SJCRH30 (cell line): Measurements from ENCODE around the gene ANKRD31. TPM values are rescaled to one million over a fixed set of nuclear protein-coding genes. Genes with fewer than 3 reads are reported as not detected.

Experiments
- DNase-seq, 2 experiments: peaks; one replicate each; pipeline ENCODE4 v3.0.0-alpha.2; 2015 to 2020
- H3K27ac ChIP-seq: fragments of 250-450 bp; sonication (Bioruptor Pico); 2 replicates; pipeline ENCODE4 v1.5.1; 2020; ENCODE audit warnings: mild to moderate bottlenecking, moderate library complexity
- H3K27me3 ChIP-seq: fragments of 250-450 bp; sonication (Bioruptor Pico); 2 replicates; pipeline ENCODE4 v1.5.1; 2020; ENCODE audit warnings: mild to moderate bottlenecking, moderate library complexity
- H3K36me3 ChIP-seq: fragments of 250-450 bp; sonication (Bioruptor Pico); 2 replicates; pipeline ENCODE4 v1.5.1; 2020; ENCODE audit warnings: mild to moderate bottlenecking, moderate library complexity
- H3K4me1 ChIP-seq: fragments of 250-450 bp; sonication (Bioruptor Pico); 2 replicates; pipeline ENCODE4 v1.5.1; 2020; ENCODE audit warnings: mild to moderate bottlenecking, moderate library complexity
- H3K4me3 ChIP-seq: fragments of 250-450 bp; sonication (Bioruptor Pico); 2 replicates; pipeline ENCODE4 v1.5.1; 2020; ENCODE audit warnings: mild to moderate bottlenecking, moderate library complexity
- H3K9me3 ChIP-seq: fragments of 250-450 bp; sonication (Bioruptor Pico); replicated peaks from 2 replicates; pipeline ENCODE4 v1.5.1; 2020; ENCODE audit warnings: mild to moderate bottlenecking, moderate library complexity
- total RNA-seq: library from RNA; depleted of rRNA; stranded (reverse); fragments of >200 nt; shearing (Covaris generic); gene quantifications from 2 replicates; pipeline ENCODE4 v1.2.3, GENCODE V29; 2014

ANKRD31 gene
- total RNA-seq, 1 experiment from 2014 or later: 0.12 TPM

GRCh38 chr5:75052192-75053053, 184.3 kb downstream of the ANKRD31 start, which contains the start of gene GCNT4:
GCNT4 (minus strand) TSS chr5:75052558; CDS start chr5:75030037, 22,521 bp downstream.
- DNase-seq: peak; percentile 37 to 47
- H3K9me3 ChIP-seq: no peaks in the 10 kb centered on the region
- no peaks in the 10 kb centered on the region; the same call in 1 of the 2 replicates for H3K4me1 ChIP-seq
- no peak within 1 kb of the TSS for H3K27ac ChIP-seq
- no peaks in the 10 kb centered on the region for H3K36me3 ChIP-seq
- H3K27me3 ChIP-seq: no peaks in the 10 kb centered on the region
- H3K4me3 ChIP-seq: peak within 1 kb of the TSS; percentile 63

- Histone ChIP-seq H3K9me3 (no peaks in the 10 kb centered on the region), H3K27me3 (no peaks in the 10 kb centered on the region), H3K27ac (no peak overlapping the region), H3K4me3 (no peak overlapping the region), H3K36me3 (no peaks in the 10 kb centered on the region), H3K4me1 (no peaks in the 10 kb centered on the region; the same call in 1 of the 2 replicates)
- DNase-seq: no peak
These were observed 185.4 kb downstream of the ANKRD31 start for GRCh38 chr5:75051217-75051751.

- Histone ChIP-seq H3K4me1 (no peaks in the 10 kb centered on the region; the same call in 1 of the 2 replicates), H3K9me3 (no peaks in the 10 kb centered on the region), H3K36me3 (no peaks in the 10 kb centered on the region), H3K27me3 (no peaks in the 10 kb centered on the region), H3K27ac (no peak overlapping the region), H3K4me3 (no peak overlapping the region)
- DNase-seq: peak; percentile 32 to 42
These were observed 186.3 kb downstream of the ANKRD31 start for GRCh38 chr5:75050415-75050814.

GRCh38 chr5:75049456-75050351, 187.0 kb downstream of the ANKRD31 start:
- Histone ChIP-seq H3K36me3 (no peaks in the 10 kb centered on the region), H3K27ac (no peak overlapping the region), H3K4me1 (no peaks in the 10 kb centered on the region; the same call in 1 of the 2 replicates), H3K27me3 (no peaks in the 10 kb centered on the region), H3K9me3 (no peaks in the 10 kb centered on the region), H3K4me3 (no peak overlapping the region)
- peak; percentile 45 to 78 for DNase-seq

GRCh38 chr5:75048457-75048953, 188.2 kb downstream of the ANKRD31 start:
- no peak for DNase-seq
- Histone ChIP-seq H3K27me3 (no peaks in the 10 kb centered on the region), H3K27ac (no peak overlapping the region), H3K4me1 (no peaks in the 10 kb centered on the region; the same call in 1 of the 2 replicates), H3K9me3 (no peaks in the 10 kb centered on the region), H3K36me3 (no peaks in the 10 kb centered on the region), H3K4me3 (no peak overlapping the region)

GRCh38 chr5:75047356-75047755, 189.3 kb downstream of the ANKRD31 start:
- no peak for DNase-seq
- no peaks in the 10 kb centered on the region; the same call in 1 of the 2 replicates for H3K4me1 ChIP-seq
- no peaks in the 10 kb centered on the region for H3K27me3 ChIP-seq
- H3K9me3 ChIP-seq: no peaks in the 10 kb centered on the region
- H3K36me3 ChIP-seq: no peaks in the 10 kb centered on the region
- no peak overlapping the region for H3K4me3 ChIP-seq
- no peak overlapping the region for H3K27ac ChIP-seq

- Histone ChIP-seq H3K27ac (no peak overlapping the region), H3K9me3 (no peaks in the 10 kb centered on the region), H3K27me3 (no peaks in the 10 kb centered on the region), H3K4me3 (no peak overlapping the region), H3K4me1 (no peaks in the 10 kb centered on the region; the same call in 1 of the 2 replicates), H3K36me3 (no peaks in the 10 kb centered on the region)
- DNase-seq: no peak
These were observed 190.1 kb downstream of the ANKRD31 start for GRCh38 chr5:75046366-75047142.

GRCh38 chr5:75045071-75045470, 191.6 kb downstream of the ANKRD31 start:
- Histone ChIP-seq H3K4me3 (no peak overlapping the region), H3K27me3 (no peaks in the 10 kb centered on the region), H3K9me3 (no peaks in the 10 kb centered on the region), H3K27ac (no peak overlapping the region), H3K4me1 (no peaks in the 10 kb centered on the region), H3K36me3 (no peaks in the 10 kb centered on the region)
- DNase-seq: no peak

- no peak for DNase-seq
- no peaks in the 10 kb centered on the region for H3K36me3 ChIP-seq
- no peak overlapping the region for H3K4me3 ChIP-seq
- no peaks in the 10 kb centered on the region for H3K27me3 ChIP-seq
- no peak overlapping the region for H3K27ac ChIP-seq
- no peaks in the 10 kb centered on the region for H3K9me3 ChIP-seq
- H3K4me1 ChIP-seq: no peaks in the 10 kb centered on the region
These were observed 192.3 kb downstream of the ANKRD31 start for GRCh38 chr5:75044406-75044805.

- no peaks in the 10 kb centered on the region for H3K9me3 ChIP-seq
- H3K27ac ChIP-seq: no peak overlapping the region
- no peaks in the 10 kb centered on the region for H3K4me1 ChIP-seq
- no peaks in the 10 kb centered on the region for H3K27me3 ChIP-seq
- H3K36me3 ChIP-seq: no peaks in the 10 kb centered on the region
- no peak for DNase-seq
- no peak overlapping the region for H3K4me3 ChIP-seq
These were observed 192.9 kb downstream of the ANKRD31 start for GRCh38 chr5:75043633-75044264.

- no peak overlapping the region for H3K4me3 ChIP-seq
- DNase-seq: no peak
- no peaks in the 10 kb centered on the region for H3K36me3 ChIP-seq
These were observed 194.2 kb downstream of the ANKRD31 start for GRCh38 chr5:75042522-75042921.

GRCh38 chr5:75040973-75041372, 195.7 kb downstream of the ANKRD31 start:
- no peaks in the 10 kb centered on the region for H3K36me3 ChIP-seq
- H3K9me3 ChIP-seq: no peaks in the 10 kb centered on the region
- no peak for DNase-seq
- H3K4me3 ChIP-seq: no peak overlapping the region
- no peaks in the 10 kb centered on the region for H3K27me3 ChIP-seq
- H3K27ac ChIP-seq: no peak overlapping the region
- no peaks in the 10 kb centered on the region for H3K4me1 ChIP-seq

More at GRCh38 chr5:75042522-75042921, 194.2 kb downstream of the ANKRD31 start:
- H3K27ac ChIP-seq: no peak overlapping the region
- H3K4me1 ChIP-seq: no peaks in the 10 kb centered on the region
- no peaks in the 10 kb centered on the region for H3K27me3 ChIP-seq
- H3K9me3 ChIP-seq: no peaks in the 10 kb centered on the region

GRCh38 chr5:75037106-75037505, 199.6 kb downstream of the ANKRD31 start:
- DNase-seq: no peak
- Histone ChIP-seq H3K4me1 (no peaks in the 10 kb centered on the region), H3K4me3 (no peak overlapping the region), H3K27ac (no peak overlapping the region), H3K9me3 (no peaks in the 10 kb centered on the region), H3K36me3 (no peaks in the 10 kb centered on the region), H3K27me3 (no peaks in the 10 kb centered on the region)
